Amygdala (tissue), 56 donors: ENCODE results near the gene CCL17.
"Not testable (repeated sequence)": the region's sequence is repeated elsewhere in the genome, so short reads cannot be mapped to it uniquely, and the experiment has no call there.

ENCODE experiments used
- DNase-seq, 56 donors: peaks; one replicate each; lab custom pipeline; 2025; lab: John Stamatoyannopoulos, UW

CCL17 gene

GRCh38 chr16:57403965-57404817 is at the start of gene CCL17:
CCL17 (plus strand) TSS chr16:57404767; CDS start chr16:57413933, 9,166 bp downstream.
- DNase-seq, result peak in 6 of 56 donors; percentile 16 to 65 (median 28)

- no peak for DNase-seq
These were observed 48.6 kb upstream of the CCL17 start for GRCh38 chr16:57355898-57356414.

- no peak for DNase-seq
These were observed 48.0 kb upstream of the CCL17 start for GRCh38 chr16:57356547-57356946.

DNA sequence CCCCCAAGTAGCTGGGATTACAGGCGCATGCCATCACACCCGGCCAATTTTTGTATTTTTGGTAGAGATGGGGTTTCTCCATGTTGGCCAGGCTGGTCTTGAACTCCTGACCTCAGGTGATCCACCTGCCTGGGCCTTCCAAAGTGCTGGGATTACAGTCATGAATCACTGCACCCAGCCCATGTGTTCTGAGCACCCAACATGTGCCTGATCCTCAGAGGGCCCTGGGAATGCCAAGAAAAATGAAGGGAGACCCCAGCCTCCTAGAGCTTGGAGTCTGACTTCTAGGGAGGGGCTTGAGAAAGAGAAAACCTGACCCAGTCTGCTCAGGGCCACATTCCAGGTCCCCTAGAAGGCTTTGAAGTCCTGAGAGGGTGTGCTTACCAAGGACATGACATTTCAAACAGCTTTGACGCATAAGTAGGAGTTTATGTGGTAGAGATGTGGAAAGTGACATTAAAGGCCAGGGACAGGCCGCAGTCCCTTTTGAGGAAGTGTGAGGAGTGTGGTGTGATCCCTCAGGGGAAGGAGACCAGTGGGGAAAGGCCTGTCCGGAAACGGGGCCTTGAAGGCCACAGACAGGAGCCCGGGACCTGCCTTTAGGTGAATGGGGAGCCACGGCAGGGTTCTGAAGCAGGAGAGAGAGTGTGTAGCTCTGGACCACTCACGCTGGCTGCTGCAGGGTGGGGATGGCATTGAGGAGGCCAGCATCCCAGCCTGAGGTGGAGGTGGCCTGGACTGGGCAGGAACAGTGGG is 47.1 kb upstream of the CCL17 start:
- no peak for DNase-seq

DNA sequence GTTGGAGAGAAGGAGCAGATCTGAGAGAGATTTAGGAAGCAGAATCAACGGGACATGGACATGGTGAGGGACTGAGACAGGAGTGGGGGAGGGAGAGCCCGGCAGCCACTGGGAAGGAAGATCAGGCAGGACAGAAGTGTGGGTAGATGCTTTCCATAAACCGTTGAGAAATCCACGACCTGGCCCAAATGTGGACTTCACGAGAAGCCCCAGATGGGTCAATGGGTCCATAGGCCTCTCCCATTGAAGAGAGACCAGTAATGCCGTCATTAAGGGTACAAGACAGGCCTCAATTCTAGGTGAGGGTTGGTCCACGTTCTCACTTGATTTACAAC is 46.5 kb upstream of the CCL17 start:
- no peak for DNase-seq

GRCh38 chr16:57358527-57359095 is 46.0 kb upstream of the CCL17 start, which contains the start of gene CCL22:
CCL22 (plus strand) TSS chr16:57358783; CDS start chr16:57358817, 34 bp downstream.
- DNase-seq, result no peak

DNA sequence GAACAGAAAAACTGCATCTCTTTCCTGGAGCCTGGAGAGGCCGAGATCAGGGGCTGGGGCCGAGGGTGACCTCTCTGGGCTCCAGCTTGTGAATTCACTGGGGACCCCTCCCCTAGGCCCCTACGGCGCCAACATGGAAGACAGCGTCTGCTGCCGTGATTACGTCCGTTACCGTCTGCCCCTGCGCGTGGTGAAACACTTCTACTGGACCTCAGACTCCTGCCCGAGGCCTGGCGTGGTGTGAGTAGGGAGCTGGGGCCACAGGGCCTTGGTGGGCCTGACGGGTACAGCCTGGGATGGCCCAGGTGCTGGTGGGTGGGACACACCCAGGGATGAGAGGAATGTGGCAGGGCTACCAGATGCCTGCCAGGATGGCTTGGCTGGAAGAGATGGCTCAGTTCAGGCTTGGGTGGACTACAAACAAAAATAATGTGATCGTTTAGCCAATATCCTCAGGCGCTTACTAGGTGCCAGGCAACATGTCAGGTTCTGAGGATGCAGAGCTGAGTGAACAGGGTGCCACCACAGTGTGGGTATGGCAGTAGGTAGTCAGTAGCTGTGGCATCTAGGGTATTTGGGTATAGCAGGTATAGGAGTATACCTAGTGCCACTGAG is 44.1 kb upstream of the CCL17 start:
- no peak for DNase-seq

DNA sequence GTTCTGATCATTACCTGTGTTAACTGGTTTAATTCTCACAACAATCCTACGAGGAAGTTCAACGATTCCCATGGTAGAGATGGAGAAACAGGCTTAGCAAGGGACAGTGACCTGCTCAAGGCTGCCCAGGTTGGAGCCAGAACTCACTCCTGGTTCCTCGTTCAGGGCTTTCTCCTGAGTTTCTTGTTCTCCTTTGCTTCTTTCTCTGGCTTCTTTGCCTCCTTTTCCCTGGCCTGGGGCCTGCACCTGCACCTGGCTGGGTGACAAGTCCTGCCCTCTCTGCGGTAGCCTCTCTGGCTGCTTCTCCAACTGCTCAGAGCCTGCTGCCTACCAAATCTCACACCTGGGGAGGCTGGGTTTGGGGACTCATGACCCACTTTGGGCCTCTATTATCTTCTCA is 43.2 kb upstream of the CCL17 start:
- DNase-seq, result no peak

- DNase-seq, result no peak
These were observed 40.4 kb upstream of the CCL17 start for GRCh38 chr16:57364143-57364542.

DNA sequence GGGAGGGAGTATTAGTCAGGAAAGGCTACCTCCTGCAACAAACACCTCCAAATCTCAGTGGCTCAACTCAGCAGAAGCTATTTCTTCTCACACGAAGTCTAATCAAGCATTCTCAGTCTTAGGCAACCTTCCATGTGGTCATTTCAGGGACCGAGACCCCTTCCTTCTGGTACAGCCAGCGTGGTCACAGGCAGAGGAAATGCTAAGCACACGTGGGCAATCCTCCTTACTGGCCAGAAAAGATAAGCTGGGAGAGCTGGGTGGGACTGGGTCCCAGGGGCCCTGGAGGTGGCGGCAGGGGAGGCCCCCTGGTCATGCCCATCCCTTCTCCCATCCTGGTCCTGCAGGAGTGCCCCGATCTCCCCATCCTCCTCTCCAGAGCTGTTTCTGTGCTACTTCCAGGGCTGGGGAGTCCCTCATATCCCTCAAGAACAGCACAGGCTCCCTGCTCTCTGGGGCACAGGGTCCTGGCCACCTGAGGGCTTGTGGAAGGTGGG is 38.0 kb upstream of the CCL17 start:
- DNase-seq, result peak in 1 of 56 donors; percentile 19

- DNase-seq, result no peak
These were observed 37.3 kb upstream of the CCL17 start for GRCh38 chr16:57367116-57367752.

DNA sequence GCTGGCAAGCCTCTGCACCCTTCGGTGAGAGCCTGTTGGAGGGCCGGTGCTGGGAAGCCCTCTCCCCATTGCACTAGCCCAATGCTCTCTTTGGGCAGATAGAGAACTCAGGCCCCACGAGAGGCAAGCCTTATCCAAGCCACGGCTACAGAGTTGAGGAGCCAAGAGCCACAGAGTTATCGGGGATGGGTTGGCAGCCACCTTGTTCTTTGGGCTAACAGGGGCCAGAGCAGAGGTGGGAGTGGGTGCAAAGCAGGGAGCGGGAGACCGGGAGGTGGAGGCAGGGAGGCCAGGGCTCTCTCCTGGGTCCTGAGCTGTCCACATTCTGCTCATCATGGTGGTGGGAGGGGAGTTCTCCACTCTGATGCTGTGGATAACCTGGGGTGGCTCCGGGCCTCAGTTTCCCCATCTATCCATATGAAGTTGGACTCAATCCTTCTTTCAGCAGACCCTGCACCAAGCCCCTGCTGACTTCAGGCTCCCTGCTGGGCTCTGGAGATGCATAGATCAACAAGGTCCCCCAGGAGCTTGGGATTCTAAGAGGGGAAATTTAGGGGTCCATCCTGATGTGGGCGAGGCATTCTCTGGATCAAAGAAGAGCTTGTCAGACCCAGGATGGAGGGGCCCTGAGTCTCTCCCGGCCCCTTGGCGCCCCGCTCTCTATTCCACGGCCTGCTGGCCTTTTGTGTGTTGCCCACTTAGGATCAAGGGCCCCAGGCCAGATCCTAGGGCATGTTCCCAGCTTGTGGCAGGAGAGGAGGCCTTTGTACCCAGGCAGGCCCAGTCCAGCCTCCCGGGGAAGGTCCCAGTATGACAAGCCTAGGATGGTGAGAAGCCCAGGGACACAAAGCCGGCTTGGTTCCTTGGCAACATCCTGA is 32.8 kb upstream of the CCL17 start:
- peak in 2 of 56 donors; percentile 73 to 85 for DNase-seq

- DNase-seq, result peak in 47 of 56 donors; percentile 25 to 85 (median 68)
These were observed 32.0 kb upstream of the CCL17 start, which contains the start of gene CX3CL1 for GRCh38 chr16:57372372-57373116. CX3CL1 (plus strand) TSS chr16:57372490; CDS start chr16:57372569, 79 bp downstream.

DNA sequence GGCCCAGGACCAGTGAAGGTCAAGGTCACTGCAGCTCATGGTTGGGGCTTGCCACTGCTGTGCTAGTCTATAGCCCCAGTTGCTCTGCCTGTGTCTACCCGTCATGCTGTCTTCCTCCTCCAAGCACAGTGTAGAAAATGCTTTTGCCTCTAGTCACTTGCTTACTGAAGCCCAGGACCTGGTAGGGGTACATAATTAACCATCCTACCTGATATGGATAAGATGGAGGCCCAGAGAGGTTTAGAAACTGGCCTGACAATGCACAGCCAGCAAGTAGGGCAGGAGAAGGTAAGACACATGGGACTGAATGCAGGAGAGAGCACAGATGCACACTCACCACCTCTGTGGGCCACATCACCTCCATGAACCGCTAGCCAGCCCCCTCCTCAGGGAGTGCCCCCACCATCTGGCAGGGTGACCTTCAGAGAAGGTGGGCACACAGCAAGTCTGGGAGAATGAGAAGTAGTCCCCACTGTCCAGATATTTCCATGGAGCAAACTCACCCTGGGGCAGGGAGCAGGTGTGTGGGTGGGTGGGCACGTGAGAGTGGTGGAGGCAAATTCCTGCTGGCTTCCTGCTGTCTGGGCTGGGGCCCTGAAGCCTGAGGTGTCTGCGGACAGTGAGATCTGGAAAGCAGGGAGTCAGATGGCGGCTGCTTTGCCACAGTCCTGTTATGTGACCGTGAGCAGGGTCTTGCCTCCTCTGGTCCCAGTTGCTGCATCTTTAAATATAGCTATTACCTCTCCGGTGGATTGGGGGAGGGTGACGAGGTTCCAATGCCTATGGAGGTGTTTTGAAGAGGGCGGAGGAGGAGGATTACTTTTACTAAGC is 31.2 kb upstream of the CCL17 start:
- DNase-seq, result peak in 1 of 56 donors; percentile 30

DNA sequence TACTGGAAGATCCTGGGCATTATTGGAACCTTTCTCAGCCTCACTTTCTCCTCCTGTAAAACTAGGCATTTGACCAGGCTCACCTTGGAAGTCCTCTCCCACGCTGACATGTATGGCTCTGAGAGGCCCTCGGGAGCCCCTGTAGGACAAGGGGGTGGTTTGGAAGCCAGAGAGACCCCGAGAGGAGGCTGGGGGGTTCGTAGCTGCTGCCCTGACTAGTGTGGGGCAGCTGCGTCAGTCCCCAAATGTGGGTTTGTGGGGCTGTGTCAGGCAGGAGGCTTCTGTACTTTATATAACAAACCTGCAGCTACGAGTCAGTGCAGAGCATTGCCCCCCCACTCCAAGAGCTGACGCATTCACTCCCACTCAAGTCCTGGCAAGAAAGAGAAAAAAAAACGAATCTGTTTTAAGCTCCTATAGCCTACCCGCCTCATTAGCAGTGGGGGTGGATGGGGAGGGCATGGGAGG is 30.5 kb upstream of the CCL17 start:
- peak in 16 of 56 donors; percentile 16 to 63 (median 33) for DNase-seq

DNA sequence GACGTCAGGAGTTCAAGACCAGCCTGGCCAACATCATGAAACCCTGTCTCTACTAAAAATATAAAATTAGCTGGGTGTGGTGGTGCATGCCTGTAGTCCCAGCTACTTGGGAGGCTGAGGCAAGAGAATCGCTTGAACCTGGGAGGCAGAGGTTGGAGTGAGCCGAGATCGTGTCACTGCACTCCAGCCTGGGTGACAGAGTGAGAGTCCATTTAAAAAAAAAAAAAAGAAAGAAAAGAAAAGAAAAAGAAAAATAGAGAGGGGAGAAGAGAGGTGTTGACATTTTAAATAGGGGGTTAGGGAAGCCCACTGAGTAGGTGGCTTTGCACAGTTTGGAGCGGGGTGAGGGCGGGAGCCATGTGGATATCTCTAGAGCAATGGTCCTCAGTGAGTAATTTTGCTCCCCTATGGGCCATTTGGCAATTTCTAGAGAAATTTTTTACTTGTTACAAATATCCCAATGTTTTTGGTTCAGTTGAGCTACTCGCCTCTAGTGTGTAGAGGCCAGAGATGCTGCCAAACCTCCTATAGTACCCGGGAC is 29.6 kb upstream of the CCL17 start:
- not testable (repeated sequence) for DNase-seq
